Measurements from ENCODE around the gene SOX18. TPM values are rescaled to one million over a fixed set of nuclear protein-coding genes. Genes with fewer than 3 reads are reported as not detected.

The SOX18 gene
- polyA plus RNA-seq, 1 experiment, result not detected

DNA sequence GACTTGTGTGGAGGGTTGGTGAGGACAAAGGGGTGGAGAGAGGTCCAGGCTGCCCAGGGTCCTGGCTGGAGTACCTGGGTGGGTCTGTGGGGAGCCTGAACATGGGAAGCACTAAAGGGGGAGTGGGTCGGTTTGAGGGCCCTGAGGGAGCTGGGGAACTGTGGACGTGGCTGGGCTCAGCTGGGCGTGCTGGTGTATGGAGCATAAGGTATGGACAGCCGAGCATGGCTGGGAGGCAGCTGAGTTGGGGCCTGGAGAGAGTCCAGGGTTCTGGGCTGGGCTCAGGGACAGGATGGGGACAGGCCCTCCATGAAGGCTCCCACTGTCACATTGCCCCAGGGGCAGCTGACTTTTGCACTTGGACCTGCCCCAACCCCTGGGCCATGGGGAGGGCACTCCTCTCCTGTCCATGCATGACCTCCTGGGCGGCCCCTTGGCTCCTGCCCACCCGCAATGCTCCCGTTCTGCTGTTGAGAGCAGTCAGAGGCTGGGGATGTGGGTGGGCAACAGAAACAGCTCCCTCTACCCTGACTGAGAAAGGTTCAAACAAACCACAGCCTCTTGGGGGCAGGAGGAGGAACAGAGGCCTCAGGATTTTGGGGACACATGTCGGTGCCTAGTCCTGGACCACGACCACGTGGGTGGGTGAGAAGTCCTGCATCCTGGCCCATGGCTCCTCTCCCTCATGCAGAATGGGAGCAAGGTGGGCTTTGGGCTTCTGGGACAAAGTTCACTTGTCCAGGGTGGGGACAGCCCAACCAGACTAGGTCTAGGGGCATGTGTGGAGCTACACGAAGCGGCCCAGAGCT, 9.0 kb downstream of the SOX18 start:
- ChIA-PET CTCF (interaction anchor here (0.7 to 5.0 kb wide), 10 partner anchors 13 to 503 kb away, joined by 3 to 76 read pairs (median 4); partner anchors contain the start of genes PRPF6, PTK6, SAMD10 and UCKL1), POLR2A (no interaction called here)
- H3K27me3 ChIP-seq (ENCODE audit: control insufficient read depth, insufficient read depth, low read length), result peaks cover 22% of the 10 kb centered on the region
- DNase-seq (ENCODE audit: low read depth), result no peak
- TF ChIP-seq, protein P1, sequence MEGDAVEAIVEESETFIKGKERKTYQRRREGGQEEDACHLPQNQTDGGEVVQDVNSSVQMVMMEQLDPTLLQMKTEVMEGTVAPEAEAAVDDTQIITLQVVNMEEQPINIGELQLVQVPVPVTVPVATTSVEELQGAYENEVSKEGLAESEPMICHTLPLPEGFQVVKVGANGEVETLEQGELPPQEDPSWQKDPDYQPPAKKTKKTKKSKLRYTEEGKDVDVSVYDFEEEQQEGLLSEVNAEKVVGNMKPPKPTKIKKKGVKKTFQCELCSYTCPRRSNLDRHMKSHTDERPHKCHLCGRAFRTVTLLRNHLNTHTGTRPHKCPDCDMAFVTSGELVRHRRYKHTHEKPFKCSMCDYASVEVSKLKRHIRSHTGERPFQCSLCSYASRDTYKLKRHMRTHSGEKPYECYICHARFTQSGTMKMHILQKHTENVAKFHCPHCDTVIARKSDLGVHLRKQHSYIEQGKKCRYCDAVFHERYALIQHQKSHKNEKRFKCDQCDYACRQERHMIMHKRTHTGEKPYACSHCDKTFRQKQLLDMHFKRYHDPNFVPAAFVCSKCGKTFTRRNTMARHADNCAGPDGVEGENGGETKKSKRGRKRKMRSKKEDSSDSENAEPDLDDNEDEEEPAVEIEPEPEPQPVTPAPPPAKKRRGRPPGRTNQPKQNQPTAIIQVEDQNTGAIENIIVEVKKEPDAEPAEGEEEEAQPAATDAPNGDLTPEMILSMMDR (IDR thresholded peaks at IDR 0.05; ENCODE audit: insufficient read depth, low read depth, low read length), result no peak
- H3K4me3 ChIP-seq (ENCODE audit: low read depth, low read length), result no peak overlapping the region
- H3K36me3 ChIP-seq (ENCODE audit: control insufficient read depth, insufficient read depth, low read length), result no peaks in the 10 kb centered on the region

DNA sequence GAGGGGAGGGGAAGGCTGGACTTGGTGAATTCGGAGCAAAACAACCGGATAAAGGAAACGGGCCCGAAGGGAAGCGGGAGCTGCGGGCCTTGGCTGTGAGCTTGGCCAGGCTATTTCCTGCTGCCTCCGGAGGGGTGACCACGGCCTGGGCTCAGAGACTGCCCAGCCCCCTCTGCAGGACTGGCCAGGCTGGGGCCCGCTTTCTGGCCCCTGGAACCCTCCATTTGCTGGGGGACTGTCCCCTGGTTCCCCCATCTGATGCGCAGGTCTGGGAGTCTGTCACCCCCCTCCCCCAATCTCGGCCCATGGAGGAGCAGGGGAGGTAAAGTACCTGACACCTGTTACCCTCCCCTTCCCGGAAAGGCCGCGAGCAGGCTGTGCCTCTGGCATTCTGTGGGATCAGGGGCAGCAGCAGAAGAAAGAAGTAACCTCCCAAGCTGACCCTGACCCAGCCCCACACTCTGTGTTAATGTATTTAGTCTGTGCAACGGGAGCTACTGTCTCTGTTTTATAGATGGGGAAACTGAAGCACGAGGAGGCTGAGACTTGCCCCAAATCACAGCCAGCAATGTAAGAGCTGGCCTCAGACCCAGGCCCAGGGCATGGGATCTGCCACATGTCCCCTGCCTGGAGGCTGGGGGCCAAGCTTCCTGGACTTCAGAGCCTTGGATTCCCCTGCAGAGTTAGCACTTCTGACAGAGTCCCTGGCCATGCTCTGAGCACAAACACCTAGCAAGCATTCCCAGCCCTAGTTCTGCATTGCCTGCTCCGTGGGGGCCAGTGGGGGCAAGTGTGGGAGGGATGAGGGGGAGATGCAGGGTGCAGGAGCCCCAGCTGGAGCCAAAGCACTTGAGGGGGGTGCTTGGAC, 9.9 kb downstream of the SOX18 start:
- TF ChIP-seq, protein P1 (IDR thresholded peaks at IDR 0.05; ENCODE audit: insufficient read depth, low read depth, low read length), result no peak
- Histone ChIP-seq H3K36me3 (ENCODE audit: control insufficient read depth, insufficient read depth, low read length) (no peaks in the 10 kb centered on the region; the same call in 1 of the 2 replicates), H3K4me3 (ENCODE audit: low read depth, low read length) (peak overlapping the region; percentile 45), H3K27me3 (ENCODE audit: control insufficient read depth, insufficient read depth, low read length) (peaks cover 21% of the 10 kb centered on the region)
- ChIA-PET POLR2A (no interaction called here), CTCF (interaction anchor here (0.6 to 5.0 kb wide), 19 partner anchors 10 to 542 kb away, joined by 3 to 76 read pairs (median 4); partner anchors contain the start of genes PRPF6, PTK6, SAMD10 and TCEA2)
- no peak for DNase-seq (ENCODE audit: low read depth)

DNA sequence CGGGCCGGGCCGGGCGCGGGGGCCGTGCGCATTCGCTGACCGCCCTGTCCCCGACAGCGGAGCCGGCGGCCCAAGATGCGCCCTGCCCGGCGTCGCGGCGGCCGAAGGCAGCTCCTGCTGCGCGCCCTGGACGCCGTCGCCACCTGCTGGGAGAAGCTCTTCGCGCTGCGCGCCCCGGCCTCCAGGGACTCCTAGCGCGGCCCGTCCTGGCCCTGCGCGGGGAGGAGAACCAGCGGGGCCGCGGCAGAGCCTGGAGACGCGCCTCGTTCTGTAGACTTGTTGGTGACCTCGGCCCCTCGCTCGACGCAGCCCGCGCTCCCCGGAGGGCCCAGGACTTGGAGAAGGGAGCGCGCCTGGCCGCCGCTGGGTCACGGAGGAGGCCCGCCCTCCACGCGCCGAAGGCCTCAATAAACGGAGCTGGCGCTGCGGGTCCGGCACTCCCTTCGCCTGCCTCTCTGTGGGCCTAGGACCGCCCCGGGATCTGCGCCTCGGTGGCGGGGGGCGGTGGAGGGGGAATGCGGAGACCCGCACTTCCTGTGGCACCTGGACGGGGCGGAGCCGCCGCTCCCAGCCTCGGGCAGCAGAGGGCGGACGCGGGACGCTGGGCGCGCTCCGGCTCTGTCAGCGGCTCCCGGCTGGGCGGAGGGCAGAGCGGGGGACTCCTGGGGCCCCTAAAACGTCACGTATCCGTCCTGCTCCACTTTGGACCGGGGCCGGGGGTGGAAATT, 10.7 kb downstream of the SOX18 start:
- peaks cover 21% of the 10 kb centered on the region for H3K27me3 ChIP-seq (ENCODE audit: control insufficient read depth, insufficient read depth, low read length)
- CTCF ChIA-PET, result interaction anchor here (0.5 to 5.0 kb wide), 24 partner anchors 9 to 541 kb away, joined by 3 to 76 read pairs (median 4); partner anchors contain the start of genes PRPF6, PTK6, RGS19 and SAMD10
- DNase-seq (ENCODE audit: low read depth), result no peak
- TF ChIP-seq, protein P1 (IDR thresholded peaks at IDR 0.05; ENCODE audit: insufficient read depth, low read depth, low read length), result peak; percentile 60
- POLR2A ChIA-PET, result no interaction called here
- H3K4me3 ChIP-seq (ENCODE audit: low read depth, low read length), result peak overlapping the region; percentile 45
- peaks cover 1% of the 10 kb centered on the region for H3K36me3 ChIP-seq (ENCODE audit: control insufficient read depth, insufficient read depth, low read length)

DNA sequence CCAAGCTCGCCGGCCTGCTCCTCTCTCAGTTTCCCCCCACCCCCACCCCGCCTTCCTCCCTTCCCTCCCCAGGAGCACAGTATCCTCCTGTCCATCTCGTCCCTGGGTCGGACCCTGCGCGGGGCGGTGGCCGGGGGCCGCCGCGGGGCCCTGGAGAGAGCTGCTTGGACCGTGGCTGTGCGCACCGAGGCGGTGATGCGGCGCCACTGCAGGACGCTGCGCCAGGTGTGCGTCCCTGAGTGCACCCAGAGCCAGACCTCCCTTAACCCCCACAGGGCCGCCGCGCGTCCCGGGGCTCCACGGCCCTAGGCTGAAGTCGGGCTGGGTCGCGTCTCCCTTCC, 11.2 kb downstream of the SOX18 start:
- TF ChIP-seq, protein P1 (IDR thresholded peaks at IDR 0.05; ENCODE audit: insufficient read depth, low read depth, low read length), result no peak
- CTCF ChIA-PET, result interaction anchor here (0.5 to 5.0 kb wide), 17 partner anchors 8 to 297 kb away, joined by 3 to 76 read pairs (median 6); partner anchors contain the start of genes PRPF6, RGS19, SAMD10 and TCEA2
- peaks cover 21% of the 10 kb centered on the region for H3K27me3 ChIP-seq (ENCODE audit: control insufficient read depth, insufficient read depth, low read length)
- no peak overlapping the region for H3K4me3 ChIP-seq (ENCODE audit: low read depth, low read length)
- H3K36me3 ChIP-seq (ENCODE audit: control insufficient read depth, insufficient read depth, low read length), result peaks cover 1% of the 10 kb centered on the region
- POLR2A ChIA-PET, result no interaction called here
- no peak for DNase-seq (ENCODE audit: low read depth)
